H1 (cell line): ENCODE results near the gene S100PBP. TPM values are rescaled to one million over a fixed set of nuclear protein-coding genes. Genes with fewer than 3 reads are reported as not detected.

Experiments
- CTCF ChIA-PET: fragments of 300-600 bp; sonication (Branson Sonifier 250); formaldehyde crosslinking; loops from one replicate; lab custom pipeline; 2021; ENCODE audit not compliant: partially characterized antibody; lab: Charles Lee
- POLR2A ChIA-PET: fragments of 300-600 bp; sonication (Branson Sonifier 250); formaldehyde crosslinking; loops from one replicate; lab custom pipeline; 2021; ENCODE audit warnings: inconsistent platforms; ENCODE audit not compliant: partially characterized antibody; lab: Charles Lee
- DNase-seq, 2 experiments: peaks; one replicate each; pipeline versions ENCODE4 v3.0.0 to v3.0.0-alpha.2; 2010 to 2022; ENCODE audit warnings: low spot score in 2 of 2, low read depth in 1 of 2, mixed read lengths in 1 of 2
- FAIRE-seq: peaks from 2 replicates; lab custom pipeline; 2011; peaks lifted over from hg19 to GRCh38; lab: Jason Lieb, UNC
- H2AFZ ChIP-seq: 2 replicates; pipeline ENCODE4 v1.8.1; 2012; ENCODE audit warnings: low read length, inconsistent platforms
- H2AK5ac ChIP-seq: 2 replicates; pipeline ENCODE4 v1.6.1; 2013; ENCODE audit warnings: low read depth, low read length
- H2BK120ac ChIP-seq: replicated peaks from 2 replicates; pipeline ENCODE3; 2013; ENCODE audit warnings: low read depth, low read length, inconsistent platforms
- H2BK12ac ChIP-seq: 2 replicates; pipeline ENCODE4 v1.6.1; 2013; ENCODE audit warnings: low read depth, low read length
- H2BK15ac ChIP-seq: 2 replicates; pipeline ENCODE4 v1.6.1; 2013; ENCODE audit warnings: low read length
- H2BK20ac ChIP-seq: 2 replicates; pipeline ENCODE4 v1.6.1; 2013; ENCODE audit warnings: low read length
- H2BK5ac ChIP-seq: 2 replicates; pipeline ENCODE4 v1.6.1; 2013; ENCODE audit warnings: low read depth, low read length
- H3K14ac ChIP-seq: 2 replicates; pipeline ENCODE4 v1.6.1; 2013; ENCODE audit warnings: inconsistent platforms; ENCODE audit not compliant: insufficient read length
- H3K18ac ChIP-seq: 2 replicates; pipeline ENCODE4 v1.6.1; 2013; ENCODE audit warnings: low read length; ENCODE audit errors: extremely low read depth
- H3K23ac ChIP-seq: 2 replicates; pipeline ENCODE4 v1.6.1; 2013; ENCODE audit warnings: inconsistent platforms; ENCODE audit not compliant: insufficient read length
- H3K23me2 ChIP-seq: 2 replicates; pipeline ENCODE4 v1.6.1; 2013; ENCODE audit warnings: low read depth, low read length
- H3K27ac ChIP-seq: 2 replicates; pipeline ENCODE4 v1.6.1; 2011; ENCODE audit warnings: low read depth, low read length, inconsistent platforms
- H3K27me3 ChIP-seq, 4 experiments: replicated peaks in 1 of 4; 1 replicate in 1 of 4; 2 replicates in 3 of 4; pipeline versions ENCODE4 v1.6.1 to v1.8.1; 2011 to 2013; ENCODE audit warnings: low read length in 3 of 4, mild to moderate bottlenecking in 3 of 4, inconsistent platforms in 2 of 4, mixed read lengths in 2 of 4, moderate library complexity in 1 of 4; ENCODE audit not compliant: control insufficient read depth in 3 of 4, insufficient read depth in 3 of 4; ENCODE audit errors: extremely low read depth in 1 of 4
- H3K36me3 ChIP-seq, 4 experiments: 2 replicates each; pipeline versions ENCODE4 v1.6.1 to v1.8.1; 2011 to 2013; ENCODE audit warnings: mild to moderate bottlenecking in 4 of 4, low read length in 3 of 4, moderate library complexity in 2 of 4, control low read depth in 1 of 4, inconsistent platforms in 1 of 4; ENCODE audit not compliant: insufficient read depth in 4 of 4, control insufficient read depth in 2 of 4
- H3K4ac ChIP-seq: replicated peaks from 2 replicates; pipeline ENCODE3; 2013; ENCODE audit warnings: low read length, low read depth, mixed read lengths, inconsistent platforms; ENCODE audit not compliant: insufficient read length
- H3K4me1 ChIP-seq, 4 experiments: replicated peaks in 1 of 4; 1 replicate in 1 of 4; 2 replicates in 3 of 4; pipeline versions ENCODE4 v1.6.1 to v1.8.1; 2011 to 2013; ENCODE audit warnings: low read length in 3 of 4, inconsistent platforms in 2 of 4, mixed read lengths in 1 of 4; ENCODE audit not compliant: insufficient read depth in 4 of 4, control insufficient read depth in 3 of 4
- H3K4me2 ChIP-seq, 2 experiments: 2 replicates each; pipeline versions ENCODE4 v1.6.1 to v1.8.1; 2011 to 2013; ENCODE audit warnings: low read depth in 2 of 2, low read length in 2 of 2, control low read depth in 1 of 2, inconsistent platforms in 1 of 2, mild to moderate bottlenecking in 1 of 2; ENCODE audit not compliant: insufficient read depth in 1 of 2
- H3K4me3 ChIP-seq, 4 experiments: fragments of 200-600, 300-600 bp in 1 of 4; sonication (generic), shearing (Covaris generic), sonication (Bioruptor Twin) in 1 of 4; 2 replicates each; pipeline versions ENCODE4 v1.5.1 to v1.8.1; 2011 to 2016; ENCODE audit warnings: low read length in 4 of 4, low read depth in 3 of 4, control low read depth in 2 of 4, inconsistent platforms in 2 of 4, mild to moderate bottlenecking in 2 of 4, mixed read lengths in 1 of 4, moderate library complexity in 1 of 4; ENCODE audit not compliant: insufficient read depth in 2 of 4; ENCODE audit errors: extremely low read depth in 1 of 4
- H3K56ac ChIP-seq: replicated peaks from 2 replicates; pipeline ENCODE3; 2013; ENCODE audit warnings: low read depth, mild to moderate bottlenecking, mixed read lengths, low read length, inconsistent platforms; ENCODE audit not compliant: insufficient read length
- H3K79me1 ChIP-seq: 2 replicates; pipeline ENCODE4 v1.6.1; 2013; ENCODE audit warnings: low read depth, low read length, control low read depth
- H3K79me2 ChIP-seq, 2 experiments: 2 replicates each; pipeline versions ENCODE4 v1.6.1 to v1.8.1; 2012 to 2013; ENCODE audit warnings: low read length in 2 of 2, mild to moderate bottlenecking in 2 of 2, inconsistent platforms in 1 of 2; ENCODE audit not compliant: insufficient read depth in 2 of 2, control insufficient read depth in 1 of 2
- H3K9ac ChIP-seq, 4 experiments: replicated peaks in 1 of 4; 1 replicate in 1 of 4; 2 replicates in 3 of 4; pipeline versions ENCODE4 v1.6.1 to v1.8.1; 2011 to 2013; ENCODE audit warnings: low read depth in 3 of 4, low read length in 3 of 4, control low read depth in 2 of 4, mild to moderate bottlenecking in 2 of 4, moderate library complexity in 2 of 4, inconsistent platforms in 1 of 4; ENCODE audit errors: extremely low read depth in 1 of 4
- H3K9me3 ChIP-seq, 2 experiments: 2 replicates each; pipeline versions ENCODE4 v1.6.1 to v1.8.1; 2012 to 2013; ENCODE audit warnings: mild to moderate bottlenecking in 2 of 2, moderate library complexity in 2 of 2, control low read depth in 1 of 2, inconsistent platforms in 1 of 2, low read depth in 1 of 2, low read length in 1 of 2, mixed read lengths in 1 of 2; ENCODE audit not compliant: insufficient read depth in 2 of 2
- H4K20me1 ChIP-seq, 2 experiments: replicated peaks in 1 of 2; 2 replicates each; pipeline versions ENCODE3 to v1.8.1; 2011 to 2013; ENCODE audit warnings: inconsistent platforms in 2 of 2, low read length in 2 of 2, mild to moderate bottlenecking in 1 of 2; ENCODE audit not compliant: insufficient read depth in 2 of 2, control insufficient read depth in 1 of 2
- H4K5ac ChIP-seq: 2 replicates; pipeline ENCODE4 v1.6.1; 2013; ENCODE audit warnings: low read length, low read depth, mixed read lengths, inconsistent platforms; ENCODE audit not compliant: insufficient read length
- H4K8ac ChIP-seq: 2 replicates; pipeline ENCODE4 v1.8.0; 2013; ENCODE audit warnings: mild to moderate bottlenecking, moderate library complexity, low read length, inconsistent platforms; ENCODE audit not compliant: insufficient read depth; ENCODE audit errors: extremely low read depth
- H4K91ac ChIP-seq: replicated peaks from 2 replicates; pipeline ENCODE3; 2013; ENCODE audit warnings: low read length, mixed read lengths, inconsistent platforms; ENCODE audit not compliant: insufficient read length
- BACH1 ChIP-seq: IDR thresholded peaks from 2 replicates; pipeline ENCODE4 v1.6.1; 2012; ENCODE audit warnings: low read length, improper control_type of control experiment
- BCL11A ChIP-seq, 2 experiments: IDR thresholded peaks; one replicate each; pipeline ENCODE4 v1.6.1; 2011; ENCODE audit warnings: low read depth in 2 of 2, low read length in 2 of 2, mild to moderate bottlenecking in 2 of 2
- BRCA1 ChIP-seq: IDR thresholded peaks from 2 replicates; pipeline ENCODE4 v1.6.1; 2012; ENCODE audit warnings: low read depth, low read length, improper control_type of control experiment
- CBX5 ChIP-seq: fragments of 300-800, 300-1000 bp; sonication (generic); IDR thresholded peaks from 2 replicates; pipeline ENCODE4 v1.7.1; 2016; ENCODE audit warnings: antibody characterized with exemption, low read length, low read depth
- CBX8 ChIP-seq: fragments of 300-800, 300-1000 bp; sonication (generic); IDR thresholded peaks from 2 replicates; pipeline ENCODE4 v1.7.1; 2016; ENCODE audit warnings: low read depth, low read length, borderline replicate concordance
- KDM5A ChIP-seq: fragments of 200-600 bp; IDR thresholded peaks from 2 replicates; pipeline ENCODE4 v1.7.1; 2012; ENCODE audit warnings: mild to moderate bottlenecking, low read length, inconsistent platforms, mixed read lengths
- MAFK ChIP-seq: IDR thresholded peaks from 2 replicates; pipeline ENCODE4 v1.6.1; 2012; ENCODE audit warnings: low read depth, mild to moderate bottlenecking, improper control_type of control experiment, low read length
- RAD21 ChIP-seq, 2 experiments: IDR thresholded peaks in 1 of 2; conservative IDR thresholded peaks in 1 of 2; 2 replicates each; pipeline ENCODE4 v1.6.1; 2011; ENCODE audit warnings: low read depth in 2 of 2, low read length in 2 of 2, improper control_type of control experiment in 1 of 2, inconsistent platforms in 1 of 2, mild to moderate bottlenecking in 1 of 2, moderate library complexity in 1 of 2
- SIN3A ChIP-seq, 2 experiments: IDR thresholded peaks in 1 of 2; conservative IDR thresholded peaks in 1 of 2; 2 replicates each; pipeline ENCODE4 v1.6.1; 2011 to 2012; ENCODE audit warnings: low read length in 2 of 2, improper control_type of control experiment in 1 of 2, low read depth in 1 of 2, mild to moderate bottlenecking in 1 of 2
- SRF ChIP-seq: IDR thresholded peaks from 2 replicates; pipeline ENCODE4 v1.6.1; 2011; ENCODE audit warnings: mild to moderate bottlenecking, low read depth, low read length, moderate library complexity
- WGBS, 2 experiments: shearing (Covaris generic) in 1 of 2; methylation state at CpG; one replicate each; pipeline versions ENCODE4 v1.1.6 to v1.1.7; 2013 to 2015; ENCODE audit warnings: low lambda C conversion rate in 2 of 2, mixed read lengths in 2 of 2, inconsistent platforms in 1 of 2, low coverage in 1 of 2, missing lambda C conversion rate in 1 of 2; ENCODE audit not compliant: insufficient replicate concordance in 2 of 2, insufficient coverage in 1 of 2, insufficient read length in 1 of 2; ENCODE audit errors: extremely low coverage in 1 of 2, missing lambda C conversion rate in 1 of 2; 5-methylcytosine and 5-hydroxymethylcytosine counted together
- polyA plus RNA-seq, 7 experiments: library from polyadenylated mRNA; depleted of rRNA in 3 of 7; stranded (reverse) in 5 of 7; unstranded in 2 of 7; fragments of >200 nt in 5 of 7; fragments of 200-250 nt in 2 of 7; gene quantifications; 1 replicate in 5 of 7; 2 replicates in 1 of 7; 4 replicates in 1 of 7; pipeline versions ENCODE4 v1.2.1 to v1.2.3, GENCODE V29; 2011 to 2013; ENCODE audit warnings: missing spikeins in 2 of 7, mixed read lengths in 2 of 7
- total RNA-seq: library from RNA; stranded (reverse); fragmentation: NEBNext Ultra II Directional; extraction: Animal tissue kit (Norgen Biotek cat#: 25700); gene quantifications from 2 replicates; pipeline ENCODE4 v1.2.1, GENCODE V29; 2021

The S100PBP gene
- total and polyA plus RNA-seq, 2 of the 8 experiments (the other 6 are each of a cell fraction or from before 2014, with no cell fraction given): 43.8 to 68.3 TPM

DNA sequence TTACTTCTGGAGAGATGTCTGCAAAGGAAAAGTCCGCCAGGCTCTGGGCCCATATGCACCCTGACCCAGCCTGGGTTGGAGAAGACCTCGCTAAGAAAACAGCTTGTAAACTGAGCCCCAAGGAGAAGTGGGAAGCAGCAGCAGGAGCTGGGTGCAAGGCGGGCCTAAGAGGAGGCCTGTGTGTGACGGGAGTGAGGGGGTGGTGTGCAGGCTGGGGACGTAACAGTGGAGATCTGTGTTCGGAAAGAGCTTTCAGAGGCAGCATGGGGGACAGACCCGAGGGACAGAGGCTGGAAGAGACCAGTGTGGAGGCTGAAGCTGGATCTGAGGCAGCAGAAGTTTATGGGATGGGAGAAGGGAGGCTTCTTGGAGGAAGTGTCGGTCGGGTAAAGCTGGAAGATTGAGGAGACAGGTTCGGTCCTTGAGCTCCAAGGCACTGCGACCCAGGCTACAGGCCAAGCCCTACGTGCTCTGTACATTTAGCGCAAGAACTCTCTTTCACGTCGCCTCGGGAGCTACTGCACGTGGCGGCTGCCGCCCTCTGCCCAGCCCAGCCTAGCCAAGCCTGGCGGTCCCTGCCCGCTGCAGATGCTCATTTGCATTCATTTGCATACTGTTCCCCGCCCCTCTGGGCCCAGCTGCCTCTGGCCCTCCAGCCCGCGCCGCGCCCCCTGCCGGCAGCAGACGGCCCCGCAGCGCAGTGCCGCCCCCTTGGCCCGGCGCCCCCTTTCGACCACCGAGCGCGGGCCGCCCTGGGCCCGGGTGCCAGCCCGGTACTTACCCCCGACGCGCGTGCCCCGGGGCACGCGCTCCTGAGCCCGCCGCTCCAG, 75.1 kb downstream of the S100PBP start:
- Histone ChIP-seq H3K23me2 (peaks cover 2% of the 10 kb centered on the region; the same call in 1 of the 2 replicates), H2BK20ac (no peak overlapping the region), H2BK12ac (no peak overlapping the region), H3K79me1 (no peaks in the 10 kb centered on the region), H2BK15ac (no peak overlapping the region), H3K9me3 (peaks cover 0 to 6% of the 10 kb centered on the region in 2 experiments; a peak in 1 of 4 replicates), H3K18ac (no peak overlapping the region; the same call in 1 of the 2 replicates), H3K4me3 (peak overlapping the region; percentile 48 to 87 (median 66)), H4K20me1 (peaks cover 0 to 10% of the 10 kb centered on the region in 2 experiments), H3K4ac (no peak overlapping the region), H4K91ac (no peak overlapping the region), H3K56ac (no peak overlapping the region), H3K23ac (no peak overlapping the region), H3K14ac (no peak overlapping the region), H2BK5ac (no peak overlapping the region), H3K9ac (peak overlapping the region in 1 of 4 experiments; percentile 36; a peak in 1 of 7 replicates), H3K36me3 (no peaks in the 10 kb centered on the region), H3K4me2 (peak overlapping the region; percentile 67 to 82), H2AK5ac (no peak overlapping the region), H3K27me3 (peaks cover 2 to 33% (median 17%) of the 10 kb centered on the region in 4 experiments), H3K27ac (no peak overlapping the region), H4K8ac (peak overlapping the region; percentile 51; the same call in 1 of the 2 replicates), H3K79me2 (no peaks in the 10 kb centered on the region), H2BK120ac (no peak overlapping the region), H3K4me1 (peaks cover 0 to 15% (median 7%) of the 10 kb centered on the region in 4 experiments; a peak in 5 of 7 replicates), H2AFZ (0 out of 2 replicates have a peak overlapping the region, but pooled peaks have one; percentile 64), H4K5ac (no peak overlapping the region)
- peak; percentile 47 to 93 for DNase-seq
- 37% methylated on average over 36 of the region's 49 CpGs; no CpG with 5 or more reads in 1 of the 2 experiments for WGBS, 2 experiments
- ChIA-PET POLR2A (interaction anchor here (0.6 to 1.4 kb wide), 6 partner anchors 11 to 981 kb away, joined by 3 read pairs; partner anchors contain the start of genes S100PBP and YARS1), CTCF (interaction anchor here (0.6 to 16.6 kb wide), 37 partner anchors 7 to 838 kb away, joined by 3 to 382 read pairs (median 4); partner anchors contain the start of genes FNDC5, HPCA, RNF19B and S100PBP)
- FAIRE-seq: peak; percentile 19
- no peak for TF ChIP-seq BACH1
- TF ChIP-seq BRCA1: no peak
- TF ChIP-seq BCL11A (IDR thresholded peaks at IDR 0.05; ENCODE audit: low read depth in 2 of 2, low read length in 2 of 2): no peak
- no peak for TF ChIP-seq KDM5A
- no peak for TF ChIP-seq MAFK
- TF ChIP-seq CBX5: no peak
- peak; percentile 29; the same call in 1 of the 2 replicates for TF ChIP-seq SRF
- no peak for TF ChIP-seq CBX8
- 0 out of 4 replicates have a peak, but pooled peaks of 1 of the 2 experiments have one; percentile 23 for TF ChIP-seq SIN3A (conservative IDR thresholded peaks at IDR 0.05 in 1 of 2, IDR thresholded peaks at IDR 0.05 in 1 of 2; ENCODE audit: low read depth in 1 of 2, low read length in 2 of 2)
- TF ChIP-seq RAD21 (IDR thresholded peaks at IDR 0.05 in 1 of 2, conservative IDR thresholded peaks at IDR 0.05 in 1 of 2; ENCODE audit: low read depth in 2 of 2, low read length in 2 of 2): peak; percentile 34 to 57; a peak in 3 of 4 replicates
